PC-3 (cell line): ENCODE results near the gene CYP46A1.

Source experiments
- EZH2 ChIP-seq: fragments of 300-600 bp; sonication (generic); IDR thresholded peaks from one replicate; pipeline ENCODE4 v1.6.1; 2017; ENCODE audit warnings: antibody characterized with exemption, mild to moderate bottlenecking, low read length; ENCODE audit not compliant: unreplicated experiment
- TF ChIP-seq, protein P1 (sequence below): fragments of 300-600 bp; sonication (generic); conservative IDR thresholded peaks from 2 replicates; pipeline ENCODE4 v1.5.1; 2017; ENCODE audit warnings: antibody characterized with exemption, low read depth, mild to moderate bottlenecking, low read length

DNA sequence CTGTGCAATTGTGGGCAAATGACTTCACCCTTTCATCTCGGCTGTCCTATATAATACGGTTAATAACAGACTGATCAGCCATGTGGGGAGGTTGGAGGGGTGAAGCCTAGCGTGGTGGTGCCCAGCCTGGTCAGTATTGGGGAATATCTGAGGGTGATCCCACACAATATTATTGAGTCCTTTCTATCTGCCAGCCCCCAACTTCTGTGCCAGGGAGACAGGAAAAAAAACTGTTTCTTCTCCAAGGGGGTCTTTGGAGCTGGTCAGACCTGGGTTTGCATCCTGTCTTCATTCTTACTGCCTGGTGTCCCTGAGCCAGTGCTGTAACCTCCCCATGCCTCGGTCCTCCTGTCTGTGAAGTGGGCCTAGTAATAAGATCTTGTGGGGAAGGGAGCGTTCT lies 6.5 kb downstream of the CYP46A1 start:
- TF ChIP-seq, protein P1, sequence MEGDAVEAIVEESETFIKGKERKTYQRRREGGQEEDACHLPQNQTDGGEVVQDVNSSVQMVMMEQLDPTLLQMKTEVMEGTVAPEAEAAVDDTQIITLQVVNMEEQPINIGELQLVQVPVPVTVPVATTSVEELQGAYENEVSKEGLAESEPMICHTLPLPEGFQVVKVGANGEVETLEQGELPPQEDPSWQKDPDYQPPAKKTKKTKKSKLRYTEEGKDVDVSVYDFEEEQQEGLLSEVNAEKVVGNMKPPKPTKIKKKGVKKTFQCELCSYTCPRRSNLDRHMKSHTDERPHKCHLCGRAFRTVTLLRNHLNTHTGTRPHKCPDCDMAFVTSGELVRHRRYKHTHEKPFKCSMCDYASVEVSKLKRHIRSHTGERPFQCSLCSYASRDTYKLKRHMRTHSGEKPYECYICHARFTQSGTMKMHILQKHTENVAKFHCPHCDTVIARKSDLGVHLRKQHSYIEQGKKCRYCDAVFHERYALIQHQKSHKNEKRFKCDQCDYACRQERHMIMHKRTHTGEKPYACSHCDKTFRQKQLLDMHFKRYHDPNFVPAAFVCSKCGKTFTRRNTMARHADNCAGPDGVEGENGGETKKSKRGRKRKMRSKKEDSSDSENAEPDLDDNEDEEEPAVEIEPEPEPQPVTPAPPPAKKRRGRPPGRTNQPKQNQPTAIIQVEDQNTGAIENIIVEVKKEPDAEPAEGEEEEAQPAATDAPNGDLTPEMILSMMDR = no peak
- no peak for TF ChIP-seq EZH2
